ELF-1 (cell line): ENCODE measurements around the gene LRTM1.
A peak's percentile ranks its signal among the peaks of the same experiment; 100 is the strongest.

Experiments used
- DNase-seq: peaks from one replicate; pipeline ENCODE4 v3.0.0-alpha.2; 2016; ENCODE audit warnings: low read depth, low spot score

Gene LRTM1

GRCh38 chr3:54892168-54892567 lies 35.7 kb downstream of the LRTM1 start:
- DNase-seq: peak; percentile 36

- DNase-seq: peak; percentile 97
Measured at GRCh38 chr3:54891540-54891897, 36.3 kb downstream of the LRTM1 start.

GRCh38 chr3:54889731-54890130 lies 38.1 kb downstream of the LRTM1 start:
- no peak for DNase-seq

- DNase-seq: no peak
Measured at GRCh38 chr3:54888873-54889272, 39.0 kb downstream of the LRTM1 start.

- no peak for DNase-seq
Measured at GRCh38 chr3:54888162-54888561, 39.7 kb downstream of the LRTM1 start.

GRCh38 chr3:54882129-54882833 lies 45.6 kb downstream of the LRTM1 start:
- no peak for DNase-seq

GRCh38 chr3:54878145-54878544 lies 49.7 kb downstream of the LRTM1 start:
- peak; percentile 28 for DNase-seq

- no peak for DNase-seq
Measured at GRCh38 chr3:54877730-54878129, 50.1 kb downstream of the LRTM1 start.

GRCh38 chr3:54876694-54877093 lies 51.2 kb downstream of the LRTM1 start:
- no peak for DNase-seq

GRCh38 chr3:54875596-54876268 lies 52.1 kb downstream of the LRTM1 start:
- no peak for DNase-seq

- peak; percentile 41 for DNase-seq
Measured at GRCh38 chr3:54874816-54875556, 52.9 kb downstream of the LRTM1 start.

- DNase-seq: no peak
Measured at GRCh38 chr3:54873059-54874010, 54.5 kb downstream of the LRTM1 start.

- DNase-seq: no peak
Measured at GRCh38 chr3:54871867-54872266, 56.0 kb downstream of the LRTM1 start.

GRCh38 chr3:54870423-54870822 lies 57.4 kb downstream of the LRTM1 start:
- DNase-seq: peak; percentile 63
